GM19395 (cell line): ENCODE results near the gene MFAP2.

ENCODE experiments used
- ATAC-seq: cut with Tn5 transposase; IDR thresholded peaks from one replicate; pipeline ENCODE4 v1.9.1; 2021; ENCODE audit warnings: mild to moderate bottlenecking, moderate library complexity; ENCODE audit not compliant: unreplicated experiment

Gene MFAP2

DNA sequence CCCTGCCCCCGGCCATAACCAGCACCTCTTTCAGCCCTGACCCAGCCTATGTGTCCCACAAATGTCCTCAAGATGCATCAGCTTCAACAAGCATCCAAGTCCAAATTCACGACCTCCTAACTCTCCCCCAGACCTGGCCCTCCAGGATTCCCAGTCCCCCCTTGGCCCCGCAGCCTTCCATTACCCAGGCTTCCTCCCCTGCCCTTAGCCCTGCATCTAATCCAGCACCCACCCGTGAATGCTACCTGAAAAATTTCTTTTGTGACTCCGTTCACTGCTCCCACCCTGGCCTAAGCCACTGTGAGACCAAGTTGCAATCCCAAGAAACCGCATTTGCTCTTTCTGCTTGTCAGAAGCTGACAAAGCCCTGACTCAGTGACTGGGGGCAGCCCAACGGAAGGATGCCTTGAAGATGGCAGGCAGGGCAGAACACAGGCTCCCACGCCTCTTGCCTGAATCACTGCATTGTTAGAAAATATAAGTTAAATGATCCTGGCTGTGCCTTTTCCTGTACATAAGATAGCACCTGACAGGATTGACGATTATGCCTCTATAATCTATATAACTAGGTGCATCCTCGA, 939 bp upstream of the MFAP2 start:
- ATAC-seq = no peak

DNA sequence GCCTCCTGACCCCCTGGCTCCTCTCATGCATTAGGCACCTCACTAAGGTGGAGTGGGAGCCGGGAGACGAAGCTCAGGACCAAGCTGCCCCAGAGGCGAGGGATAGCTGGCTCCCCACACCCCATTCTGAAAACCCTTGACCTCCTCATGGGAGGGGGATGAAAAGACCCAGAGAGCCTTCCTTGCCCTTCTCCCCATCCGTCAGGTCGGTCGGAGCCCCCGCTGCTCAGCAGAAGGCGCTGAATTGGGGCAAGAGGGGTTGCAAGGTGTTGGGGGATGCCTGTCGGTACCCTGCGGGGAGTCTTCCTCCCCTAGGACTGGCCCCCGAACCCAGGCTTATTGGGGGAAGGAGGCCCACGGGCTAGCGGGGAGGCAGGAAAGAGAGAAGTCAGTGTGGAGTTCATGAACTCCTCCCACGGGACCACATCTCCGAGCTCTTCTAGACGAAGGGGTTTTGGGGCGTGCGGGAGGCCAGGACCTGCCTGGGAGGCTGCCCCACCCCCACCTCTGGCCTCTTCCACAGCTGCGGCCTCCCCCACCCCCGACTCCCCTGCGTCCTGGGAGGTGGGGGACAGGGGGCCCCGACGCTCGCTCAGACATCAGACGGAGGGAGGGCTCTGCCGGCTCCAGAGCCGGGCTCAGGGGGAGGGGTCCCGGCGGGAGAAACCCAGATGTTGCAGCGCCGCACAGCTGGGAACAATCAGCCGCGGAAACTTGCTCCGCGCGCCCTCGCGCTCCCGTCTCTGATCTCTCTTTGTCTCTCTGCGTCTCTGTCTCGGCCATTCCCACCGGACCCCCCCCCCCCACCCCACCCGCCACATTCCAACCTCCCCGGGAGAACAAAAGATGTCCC, 719 bp downstream of the MFAP2 start:
- no peak for ATAC-seq

DNA sequence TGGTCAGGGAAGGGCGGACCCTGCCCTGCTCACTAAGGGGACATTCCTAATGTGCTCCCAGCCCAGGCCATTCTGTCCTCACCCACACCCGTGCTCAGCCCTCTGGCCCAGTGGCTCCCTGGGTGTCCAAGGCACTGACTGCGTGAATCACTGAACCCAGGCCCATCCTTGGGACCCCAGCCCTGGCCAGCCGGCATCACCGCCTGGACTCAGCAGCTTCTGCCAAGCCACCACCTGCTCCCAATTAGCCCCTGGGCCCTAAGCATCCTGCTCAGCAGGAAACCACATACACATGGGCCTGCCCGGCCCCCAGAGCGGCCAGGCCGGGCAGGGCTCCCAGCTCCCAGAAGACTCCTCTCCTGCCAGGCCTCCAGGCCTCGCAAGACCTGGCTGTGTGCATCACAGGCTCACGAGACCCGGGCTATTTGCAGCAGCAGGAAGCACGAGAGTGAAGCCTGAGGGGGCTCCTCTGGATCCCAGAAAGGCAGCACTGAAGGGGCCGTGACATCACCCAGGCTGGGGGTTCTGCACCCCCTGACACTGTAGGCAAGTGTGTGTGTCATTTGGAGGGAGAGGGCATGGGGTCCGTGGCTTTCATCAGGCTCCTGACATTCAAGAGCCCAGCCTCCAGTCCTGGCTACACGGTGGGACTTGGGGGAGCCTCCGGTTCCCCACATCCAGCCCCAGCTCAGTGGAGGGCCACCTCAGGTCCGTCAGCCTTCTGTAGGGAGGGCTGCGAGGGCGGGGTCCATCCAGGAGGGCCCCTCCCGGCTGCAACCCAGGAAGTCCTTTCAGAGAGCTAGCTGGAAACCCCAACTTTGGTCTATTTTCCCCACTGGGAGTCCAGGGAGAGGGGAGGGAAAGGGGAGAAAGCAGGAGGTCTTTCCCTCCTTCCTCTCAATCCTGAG, 1.6 kb downstream of the MFAP2 start:
- no peak for ATAC-seq

DNA sequence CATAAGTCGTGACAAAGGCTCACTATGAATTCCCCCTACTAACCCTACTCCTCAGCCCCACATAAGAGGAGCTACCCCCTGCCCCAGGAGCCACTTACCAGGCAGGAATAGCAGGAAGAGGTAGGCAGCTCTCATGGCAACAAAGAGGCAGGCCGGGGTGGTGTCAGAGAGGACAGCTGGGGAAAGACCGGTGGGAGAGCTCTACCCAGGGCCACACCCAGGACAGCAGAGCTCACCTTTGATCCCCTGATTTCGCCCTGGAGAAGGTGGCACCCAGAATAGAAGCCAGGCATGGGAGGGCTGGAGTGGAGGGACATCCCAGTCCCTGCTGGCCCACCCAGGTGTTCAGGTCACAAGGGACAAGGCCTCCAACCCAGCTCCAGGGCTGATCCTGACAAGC, 2.3 kb downstream of the MFAP2 start:
- no peak for ATAC-seq

DNA sequence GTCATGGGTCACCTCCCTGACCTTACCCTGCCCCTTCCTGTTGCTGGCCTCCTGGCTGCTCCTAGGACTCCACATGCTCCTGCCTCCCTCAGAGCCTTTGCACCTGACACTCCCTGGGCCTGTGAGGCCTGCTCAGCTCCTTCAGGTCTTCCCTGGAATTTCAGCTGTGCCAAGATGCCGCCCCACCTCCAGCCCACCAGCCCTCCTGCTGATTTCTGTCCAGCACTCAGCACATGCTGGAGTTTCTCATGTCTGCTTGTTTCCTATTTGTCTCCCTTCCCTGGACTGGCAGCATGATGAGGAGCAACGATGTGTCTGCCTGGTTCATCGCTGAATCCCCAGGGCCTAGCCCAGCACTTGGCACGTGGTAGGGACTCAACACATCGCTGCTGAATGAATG, 3.0 kb downstream of the MFAP2 start:
- ATAC-seq = no peak

DNA sequence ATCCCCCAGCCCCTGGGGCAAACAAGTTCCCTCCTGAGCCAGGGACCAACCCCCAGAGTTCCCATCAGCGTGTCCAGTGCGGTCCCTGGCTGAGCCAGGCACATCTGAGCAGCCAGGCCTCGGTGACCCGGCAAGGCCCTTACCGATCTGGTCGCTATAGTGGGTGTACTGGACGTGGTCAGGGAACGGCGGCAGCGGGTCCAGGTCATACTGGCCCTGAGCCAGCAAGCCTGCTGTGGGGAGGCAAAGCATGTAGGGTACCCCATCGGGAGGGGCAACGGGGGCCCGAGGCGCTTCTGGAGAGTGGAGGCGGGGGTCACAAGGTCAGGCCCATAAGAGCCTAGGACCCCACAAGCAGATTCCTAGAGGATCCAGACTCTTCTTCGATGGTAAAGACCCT, 3.5 kb downstream of the MFAP2 start:
- ATAC-seq = no peak

DNA sequence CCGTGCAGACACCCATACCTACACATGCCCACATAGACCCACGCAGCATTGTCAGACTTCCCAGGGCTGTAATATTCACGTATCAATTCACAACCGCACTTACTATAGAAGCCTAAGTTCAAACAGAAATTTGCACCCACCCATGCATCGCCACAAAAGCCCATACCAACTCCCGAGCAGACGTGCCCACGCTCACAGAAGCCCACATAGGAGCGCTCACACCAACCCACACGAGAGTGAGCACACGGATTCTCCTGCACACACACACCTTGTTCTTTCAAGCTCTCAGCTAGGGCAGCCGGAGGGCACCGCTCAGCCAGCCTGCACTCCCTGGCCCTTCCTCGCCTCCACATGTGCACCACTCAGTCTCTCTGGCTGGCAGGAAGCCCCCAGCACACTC, 4.6 kb downstream of the MFAP2 start:
- ATAC-seq = no peak

DNA sequence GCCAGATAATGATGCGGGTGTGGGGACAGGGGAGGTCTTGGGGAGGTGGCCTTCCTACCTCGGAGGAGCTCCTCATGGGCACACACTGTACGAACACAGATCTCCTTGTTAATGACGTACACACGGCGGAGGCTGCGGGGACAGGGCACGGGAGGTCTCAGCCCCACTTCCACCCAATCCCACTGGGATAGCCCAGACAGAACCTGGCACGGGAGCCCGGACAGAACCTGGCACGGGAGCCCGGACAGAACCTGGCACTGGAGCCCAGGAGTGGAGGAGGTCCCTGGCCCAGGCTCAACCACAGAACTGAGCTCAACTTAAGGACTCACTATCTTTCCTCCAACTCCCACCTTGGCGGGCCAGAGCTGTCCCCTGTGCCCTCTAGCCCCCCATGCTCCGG, 5.2 kb downstream of the MFAP2 start:
- ATAC-seq = no peak

DNA sequence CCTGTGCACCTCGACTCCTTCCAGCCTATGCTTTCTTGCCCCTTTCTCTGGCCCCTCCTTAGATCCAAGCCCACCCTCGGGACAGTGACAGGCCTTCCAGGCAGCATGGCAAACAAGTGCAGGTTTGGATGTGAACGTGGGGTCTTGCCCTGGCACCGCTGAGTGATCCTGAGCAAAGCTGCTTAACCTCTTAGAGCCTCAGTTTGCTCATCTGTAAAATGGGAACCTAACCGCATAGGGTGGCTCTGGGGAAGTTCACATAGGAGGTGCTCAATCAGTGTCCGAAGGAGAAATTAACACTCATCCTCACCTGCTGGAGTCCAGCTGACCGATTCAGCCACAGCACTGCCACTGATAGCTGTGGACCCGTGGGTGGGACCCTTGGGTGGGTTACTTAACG, 7.2 kb downstream of the MFAP2 start:
- no peak for ATAC-seq

DNA sequence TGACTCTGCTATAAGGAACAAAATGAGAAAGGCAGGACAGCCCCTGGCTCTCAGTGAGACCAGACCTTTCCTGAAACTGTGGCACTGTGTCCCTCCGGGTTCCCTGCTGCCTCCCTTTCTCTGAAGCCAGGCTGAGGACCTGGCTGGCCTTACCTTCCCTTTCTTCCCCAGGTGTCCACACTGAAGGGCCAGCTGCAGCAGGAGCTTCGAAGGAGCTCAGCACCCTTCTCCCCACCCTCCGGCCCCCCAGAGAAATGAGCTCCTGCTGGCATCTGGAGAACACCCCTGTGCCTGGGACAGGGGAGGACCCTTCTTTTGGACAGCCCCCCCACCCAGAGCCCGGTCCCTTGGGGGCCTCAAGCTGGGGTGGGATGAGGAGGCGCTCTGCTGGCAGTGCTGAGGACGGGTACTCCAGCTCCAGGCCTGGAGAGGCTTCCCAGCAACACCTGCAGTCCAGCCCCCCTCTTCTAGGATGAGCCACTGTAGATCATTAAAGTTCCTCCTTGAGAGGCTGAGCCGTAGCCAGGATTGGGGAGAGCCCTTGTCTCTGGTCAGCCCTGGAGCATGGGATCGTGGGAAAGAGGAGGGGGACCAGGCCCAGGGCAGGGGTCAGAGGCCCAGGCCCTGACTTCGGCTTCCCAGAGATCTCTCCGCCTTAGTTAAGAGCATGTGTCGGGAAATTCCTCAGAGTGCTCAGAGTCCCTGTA, 8.1 kb downstream of the MFAP2 start:
- no peak for ATAC-seq

DNA sequence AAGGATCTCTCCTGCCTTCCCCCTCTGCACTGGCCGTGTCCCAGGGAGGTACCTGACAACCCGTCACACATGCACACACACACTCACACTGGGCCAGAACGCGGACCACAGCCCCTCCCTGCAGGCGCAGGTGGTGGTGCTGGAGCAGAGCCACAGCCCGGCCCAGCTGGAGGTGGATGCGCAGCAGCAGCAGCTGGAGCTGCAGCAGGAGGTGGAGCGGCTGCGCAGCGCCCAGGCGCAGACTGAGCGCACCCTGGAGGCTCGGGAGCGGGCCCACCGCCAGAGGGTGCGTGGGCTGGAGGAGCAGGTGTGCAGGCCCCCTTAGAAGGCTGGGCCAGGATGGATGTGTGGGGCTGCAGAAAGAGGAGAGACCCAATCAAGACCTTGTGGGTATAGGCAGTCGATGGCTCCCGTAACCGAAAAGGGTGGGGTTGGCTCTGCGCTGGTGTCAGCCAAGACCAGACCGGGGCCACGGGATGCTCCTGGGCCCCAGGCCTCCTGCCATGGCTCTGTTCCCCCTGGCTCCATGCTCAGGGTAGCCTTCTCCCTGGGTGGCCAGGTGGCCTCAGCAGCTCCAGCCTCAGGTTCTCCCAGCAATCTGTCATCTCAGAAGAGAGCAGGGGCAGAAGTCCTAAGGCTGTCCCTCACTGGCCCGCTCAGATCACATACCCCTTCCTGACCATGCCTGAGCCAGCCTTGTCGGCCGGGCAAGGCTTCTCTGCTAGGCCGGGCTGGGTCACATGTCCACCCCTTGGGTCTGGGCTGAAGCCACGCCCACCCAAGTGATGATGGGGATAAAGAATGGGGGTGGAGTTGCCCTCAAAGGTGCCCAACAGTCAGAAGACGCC, 8.9 kb downstream of the MFAP2 start:
- ATAC-seq = no peak

DNA sequence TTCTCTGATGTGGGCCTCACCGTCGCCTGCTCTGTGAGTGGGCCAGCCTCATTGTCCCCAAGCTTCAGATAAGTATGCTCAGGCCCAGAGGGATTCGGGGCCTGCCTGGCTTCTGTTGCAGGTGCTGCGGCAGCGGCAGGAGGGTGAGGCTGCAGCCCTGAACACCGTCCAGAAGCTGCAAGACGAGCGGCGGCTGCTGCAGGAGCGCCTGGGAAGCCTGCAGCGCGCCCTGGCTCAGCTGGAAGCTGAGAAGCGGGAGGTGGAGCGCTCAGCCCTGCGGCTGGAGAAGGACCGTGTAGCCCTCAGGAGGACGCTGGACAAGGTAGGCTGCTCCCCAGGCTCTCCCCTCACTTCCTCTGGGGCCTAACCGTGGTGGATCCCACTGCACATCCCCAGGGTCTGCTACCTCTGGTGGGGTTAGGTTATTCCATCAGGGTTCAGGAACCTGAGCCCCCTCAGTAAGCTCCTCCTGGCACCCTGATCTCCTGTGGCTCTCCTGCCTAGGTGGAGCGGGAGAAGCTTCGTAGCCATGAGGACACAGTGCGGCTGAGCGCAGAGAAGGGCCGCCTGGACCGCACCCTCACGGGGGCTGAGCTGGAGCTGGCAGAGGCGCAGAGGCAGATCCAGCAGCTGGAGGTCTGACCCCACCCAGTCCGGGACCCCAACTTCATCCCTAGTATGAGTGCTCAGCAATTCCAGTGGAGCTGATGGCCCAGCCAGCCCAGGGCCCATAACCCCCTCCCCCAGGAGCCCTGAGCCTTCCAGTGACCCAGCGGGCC, 10.1 kb downstream of the MFAP2 start:
- no peak for ATAC-seq

DNA sequence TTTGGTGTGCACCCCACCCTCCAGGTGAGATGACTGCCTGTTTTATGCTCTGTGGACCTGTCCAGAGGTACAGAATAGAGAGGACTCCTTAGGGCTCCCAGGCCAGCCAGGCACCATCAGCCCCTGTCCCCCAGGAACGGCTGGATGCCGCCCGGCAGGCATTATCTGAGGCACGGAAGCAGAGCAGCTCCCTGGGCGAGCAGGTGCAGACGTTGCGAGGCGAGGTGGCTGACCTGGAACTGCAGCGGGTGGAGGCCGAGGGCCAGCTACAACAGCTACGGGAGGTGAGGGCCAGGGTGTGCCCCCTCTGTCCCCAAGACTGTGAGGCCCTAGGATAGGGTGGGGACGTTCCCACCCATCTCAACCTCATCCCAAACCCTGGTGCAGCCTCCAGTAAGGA, 10.8 kb downstream of the MFAP2 start:
- ATAC-seq = no peak

DNA sequence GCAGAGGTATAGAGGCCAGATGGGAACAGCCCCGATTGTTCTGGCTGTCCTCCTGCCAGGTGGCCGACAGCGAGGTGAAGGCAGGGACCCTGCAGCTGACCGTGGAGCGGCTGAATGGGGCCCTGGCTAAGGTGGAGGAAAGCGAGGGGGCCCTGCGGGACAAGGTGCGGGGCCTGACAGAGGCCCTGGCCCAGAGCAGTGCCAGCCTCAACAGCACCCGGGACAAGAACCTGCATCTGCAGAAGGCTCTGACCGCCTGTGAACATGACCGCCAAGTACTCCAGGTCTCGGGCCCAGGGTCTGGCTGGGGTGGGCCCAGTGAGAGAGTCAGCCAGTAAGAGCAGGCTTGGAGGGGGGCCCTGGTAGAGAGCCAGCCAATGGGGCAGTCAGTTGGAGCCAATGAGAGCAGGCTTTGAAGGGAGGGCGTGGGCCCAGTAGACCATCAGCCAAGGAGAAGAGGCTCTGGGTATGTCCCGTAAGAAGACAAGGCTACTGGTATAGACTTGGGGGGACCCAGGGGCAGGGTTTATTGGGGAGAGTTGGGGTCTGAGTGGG, 11.3 kb downstream of the MFAP2 start:
- ATAC-seq = no peak

DNA sequence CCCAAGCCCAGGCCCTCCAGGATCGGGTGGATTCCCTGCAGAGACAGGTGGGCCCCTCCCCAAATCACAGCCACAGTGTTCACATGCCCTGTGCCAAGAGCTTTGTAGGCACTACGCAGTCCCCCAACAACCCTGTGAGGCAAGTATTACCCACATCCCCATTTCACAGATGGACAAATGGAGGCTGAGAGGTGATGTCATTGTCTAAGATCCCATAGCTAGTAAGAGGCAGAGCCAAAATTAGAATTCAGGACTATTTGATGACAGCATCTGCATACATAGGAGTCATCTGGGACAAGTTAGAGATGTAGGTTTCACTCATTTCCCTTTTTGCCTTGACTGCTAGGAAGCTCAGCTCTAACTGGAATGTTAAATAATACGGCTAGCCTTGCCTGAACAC, 12.0 kb downstream of the MFAP2 start:
- no peak for ATAC-seq

DNA sequence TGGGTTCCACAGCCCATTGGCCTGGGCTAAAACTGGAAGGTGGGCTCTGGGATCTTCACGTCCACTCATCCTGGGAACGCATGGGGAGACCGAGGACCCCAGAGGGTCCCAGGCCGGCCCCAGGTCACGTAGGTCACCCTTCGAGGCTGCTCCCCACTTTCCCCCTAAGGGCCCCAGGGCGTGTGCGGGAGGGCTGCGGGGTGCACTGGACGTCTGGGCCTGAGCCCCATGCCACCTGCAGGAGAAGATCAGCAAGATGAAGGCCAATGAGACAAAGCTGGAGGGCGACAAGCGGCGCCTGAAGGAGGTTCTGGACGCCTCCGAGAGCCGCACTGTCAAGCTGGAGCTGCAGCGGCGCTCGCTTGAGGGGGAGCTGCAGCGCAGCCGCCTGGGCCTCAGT, 12.5 kb downstream of the MFAP2 start:
- ATAC-seq = no peak

DNA sequence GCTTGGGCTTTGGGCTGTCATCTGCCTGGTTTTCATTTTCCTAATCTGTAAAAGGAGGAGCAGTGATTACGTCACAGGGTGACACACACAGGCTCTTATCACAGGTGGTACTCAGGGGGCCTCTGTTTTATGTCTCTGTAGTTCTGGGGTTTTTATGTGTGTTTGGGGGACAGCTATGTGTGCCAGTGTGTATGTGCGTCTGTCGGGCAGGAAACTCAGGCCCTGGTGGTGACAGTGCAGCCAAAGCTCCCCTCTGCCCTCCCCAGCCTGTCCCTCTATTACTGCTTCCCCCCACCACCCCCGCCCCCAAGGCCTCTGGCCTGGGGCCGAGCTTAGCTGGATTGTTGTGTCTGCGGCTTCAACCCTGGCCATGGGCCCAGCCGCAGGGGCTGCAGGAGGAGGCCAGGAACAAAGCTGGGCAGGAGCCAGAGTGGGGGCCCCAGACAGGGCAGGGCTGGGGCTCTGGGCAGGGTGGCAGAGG, 13.3 kb downstream of the MFAP2 start:
- no peak for ATAC-seq

DNA sequence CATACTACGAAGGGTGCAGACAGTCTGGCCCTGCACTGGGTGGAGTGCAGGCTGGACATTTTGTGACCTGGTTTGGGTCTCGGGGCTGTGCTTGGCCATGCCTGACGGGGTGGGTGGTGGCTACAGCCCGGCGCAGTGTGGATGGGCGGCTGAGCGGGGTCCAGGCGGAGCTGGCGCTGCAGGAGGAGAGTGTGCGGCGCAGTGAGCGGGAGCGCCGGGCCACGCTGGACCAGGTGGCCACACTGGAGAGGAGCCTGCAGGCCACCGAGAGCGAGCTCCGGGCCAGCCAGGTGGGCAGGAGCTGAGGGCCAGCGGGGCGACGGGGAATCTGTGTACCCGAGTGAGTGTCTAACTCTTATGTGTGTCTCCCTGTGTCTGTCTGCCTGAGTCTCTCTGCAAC, 14.1 kb downstream of the MFAP2 start:
- ATAC-seq = no peak

DNA sequence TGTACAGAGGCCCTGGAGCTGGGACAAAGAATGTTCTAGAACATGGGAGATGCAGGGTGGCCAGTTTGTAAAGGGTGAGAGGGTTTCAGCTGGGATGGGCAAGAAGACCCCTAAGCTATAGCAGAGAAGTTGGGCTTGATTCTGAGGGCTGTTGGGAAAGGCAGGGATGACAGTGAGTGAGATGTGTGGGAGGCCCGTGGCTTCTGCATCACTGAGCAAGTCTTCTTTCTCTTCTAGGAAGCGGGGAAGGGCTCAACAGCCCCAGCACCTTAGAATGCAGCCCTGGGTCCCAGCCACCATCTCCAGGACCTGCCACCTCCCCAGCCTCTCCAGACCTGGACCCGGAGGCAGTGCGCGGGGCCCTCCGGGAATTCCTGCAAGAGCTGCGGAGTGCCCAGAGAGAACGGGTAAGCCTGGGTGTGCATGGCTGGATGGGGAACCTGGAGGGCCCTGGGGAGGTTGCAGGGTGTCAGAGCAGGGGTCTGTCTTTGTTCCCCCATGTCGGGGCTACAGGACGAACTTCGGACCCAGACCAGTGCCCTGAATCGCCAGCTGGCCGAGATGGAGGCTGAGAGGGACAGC, 14.8 kb downstream of the MFAP2 start:
- ATAC-seq = no peak
